Measurements from ENCODE around the gene NEURL1.

- TF ChIP-seq, protein P1, sequence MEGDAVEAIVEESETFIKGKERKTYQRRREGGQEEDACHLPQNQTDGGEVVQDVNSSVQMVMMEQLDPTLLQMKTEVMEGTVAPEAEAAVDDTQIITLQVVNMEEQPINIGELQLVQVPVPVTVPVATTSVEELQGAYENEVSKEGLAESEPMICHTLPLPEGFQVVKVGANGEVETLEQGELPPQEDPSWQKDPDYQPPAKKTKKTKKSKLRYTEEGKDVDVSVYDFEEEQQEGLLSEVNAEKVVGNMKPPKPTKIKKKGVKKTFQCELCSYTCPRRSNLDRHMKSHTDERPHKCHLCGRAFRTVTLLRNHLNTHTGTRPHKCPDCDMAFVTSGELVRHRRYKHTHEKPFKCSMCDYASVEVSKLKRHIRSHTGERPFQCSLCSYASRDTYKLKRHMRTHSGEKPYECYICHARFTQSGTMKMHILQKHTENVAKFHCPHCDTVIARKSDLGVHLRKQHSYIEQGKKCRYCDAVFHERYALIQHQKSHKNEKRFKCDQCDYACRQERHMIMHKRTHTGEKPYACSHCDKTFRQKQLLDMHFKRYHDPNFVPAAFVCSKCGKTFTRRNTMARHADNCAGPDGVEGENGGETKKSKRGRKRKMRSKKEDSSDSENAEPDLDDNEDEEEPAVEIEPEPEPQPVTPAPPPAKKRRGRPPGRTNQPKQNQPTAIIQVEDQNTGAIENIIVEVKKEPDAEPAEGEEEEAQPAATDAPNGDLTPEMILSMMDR (IDR thresholded peaks at IDR 0.05; ENCODE audit: poor library complexity) = no peak
- TF ChIP-seq EZH2phosphoT487 (IDR thresholded peaks at IDR 0.05; ENCODE audit: low read depth, severe bottlenecking, unreplicated experiment) = no peak
These were observed 70.6 kb downstream of the NEURL1 start for GRCh38 chr10:103564116-103564501.

All from hepatocyte (in vitro differentiated cells).